ENCODE measurements around the gene TMCO4.

GRCh38 chr1:19747761-19748160 is 52.0 kb downstream of the TMCO4 start:
- TF ChIP-seq POLR2AphosphoS5 (IDR thresholded peaks at IDR 0.05; ENCODE audit: insufficient read depth in 1 of 2, low read depth in 1 of 2) = no peak
- TF ChIP-seq POLR2A (IDR thresholded peaks at IDR 0.05) = no peak
